ENCODE results near the gene MBD5.

DNA sequence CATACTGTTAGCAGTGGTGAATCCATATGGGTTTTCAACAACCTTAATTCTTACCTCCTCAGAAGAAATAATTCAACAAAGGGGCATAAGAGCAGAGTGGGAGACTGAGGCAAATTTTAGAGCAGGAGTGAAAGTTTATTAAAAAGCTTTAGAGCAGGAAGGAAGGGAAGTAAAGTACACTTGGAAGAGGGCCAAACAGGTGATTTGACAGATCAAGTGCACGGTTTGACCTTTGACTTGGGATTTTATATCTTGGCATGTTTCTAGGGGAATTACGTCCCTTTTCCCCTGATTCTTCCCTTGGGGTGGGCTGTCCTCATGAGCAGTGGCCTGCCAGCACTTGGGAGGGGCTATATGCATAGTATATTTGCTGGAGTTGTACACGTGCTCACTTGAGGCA, 280.5 kb downstream of the MBD5 start:
- TF ChIP-seq RFX5 (IDR thresholded peaks at IDR 0.05; ENCODE audit: low read length) = no peak
- TF ChIP-seq EP300 (IDR thresholded peaks at IDR 0.05; ENCODE audit: borderline replicate concordance in 1 of 2, low read depth in 1 of 2, low read length in 1 of 2) = no peak
- TF ChIP-seq, protein P1, sequence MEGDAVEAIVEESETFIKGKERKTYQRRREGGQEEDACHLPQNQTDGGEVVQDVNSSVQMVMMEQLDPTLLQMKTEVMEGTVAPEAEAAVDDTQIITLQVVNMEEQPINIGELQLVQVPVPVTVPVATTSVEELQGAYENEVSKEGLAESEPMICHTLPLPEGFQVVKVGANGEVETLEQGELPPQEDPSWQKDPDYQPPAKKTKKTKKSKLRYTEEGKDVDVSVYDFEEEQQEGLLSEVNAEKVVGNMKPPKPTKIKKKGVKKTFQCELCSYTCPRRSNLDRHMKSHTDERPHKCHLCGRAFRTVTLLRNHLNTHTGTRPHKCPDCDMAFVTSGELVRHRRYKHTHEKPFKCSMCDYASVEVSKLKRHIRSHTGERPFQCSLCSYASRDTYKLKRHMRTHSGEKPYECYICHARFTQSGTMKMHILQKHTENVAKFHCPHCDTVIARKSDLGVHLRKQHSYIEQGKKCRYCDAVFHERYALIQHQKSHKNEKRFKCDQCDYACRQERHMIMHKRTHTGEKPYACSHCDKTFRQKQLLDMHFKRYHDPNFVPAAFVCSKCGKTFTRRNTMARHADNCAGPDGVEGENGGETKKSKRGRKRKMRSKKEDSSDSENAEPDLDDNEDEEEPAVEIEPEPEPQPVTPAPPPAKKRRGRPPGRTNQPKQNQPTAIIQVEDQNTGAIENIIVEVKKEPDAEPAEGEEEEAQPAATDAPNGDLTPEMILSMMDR (IDR thresholded peaks at IDR 0.05) = no peak
- TF ChIP-seq EZH2phosphoT487 (IDR thresholded peaks at IDR 0.05; ENCODE audit: borderline replicate concordance, low read depth) = no peak
- TF ChIP-seq TEAD4 (IDR thresholded peaks at IDR 0.05; ENCODE audit: borderline replicate concordance, insufficient read depth) = no peak
- TF ChIP-seq, protein P2, sequence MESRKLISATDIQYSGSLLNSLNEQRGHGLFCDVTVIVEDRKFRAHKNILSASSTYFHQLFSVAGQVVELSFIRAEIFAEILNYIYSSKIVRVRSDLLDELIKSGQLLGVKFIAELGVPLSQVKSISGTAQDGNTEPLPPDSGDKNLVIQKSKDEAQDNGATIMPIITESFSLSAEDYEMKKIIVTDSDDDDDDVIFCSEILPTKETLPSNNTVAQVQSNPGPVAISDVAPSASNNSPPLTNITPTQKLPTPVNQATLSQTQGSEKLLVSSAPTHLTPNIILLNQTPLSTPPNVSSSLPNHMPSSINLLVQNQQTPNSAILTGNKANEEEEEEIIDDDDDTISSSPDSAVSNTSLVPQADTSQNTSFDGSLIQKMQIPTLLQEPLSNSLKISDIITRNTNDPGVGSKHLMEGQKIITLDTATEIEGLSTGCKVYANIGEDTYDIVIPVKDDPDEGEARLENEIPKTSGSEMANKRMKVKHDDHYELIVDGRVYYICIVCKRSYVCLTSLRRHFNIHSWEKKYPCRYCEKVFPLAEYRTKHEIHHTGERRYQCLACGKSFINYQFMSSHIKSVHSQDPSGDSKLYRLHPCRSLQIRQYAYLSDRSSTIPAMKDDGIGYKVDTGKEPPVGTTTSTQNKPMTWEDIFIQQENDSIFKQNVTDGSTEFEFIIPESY (IDR thresholded peaks at IDR 0.05; ENCODE audit: borderline replicate concordance, low read depth) = no peak
- TF ChIP-seq, protein P3, sequence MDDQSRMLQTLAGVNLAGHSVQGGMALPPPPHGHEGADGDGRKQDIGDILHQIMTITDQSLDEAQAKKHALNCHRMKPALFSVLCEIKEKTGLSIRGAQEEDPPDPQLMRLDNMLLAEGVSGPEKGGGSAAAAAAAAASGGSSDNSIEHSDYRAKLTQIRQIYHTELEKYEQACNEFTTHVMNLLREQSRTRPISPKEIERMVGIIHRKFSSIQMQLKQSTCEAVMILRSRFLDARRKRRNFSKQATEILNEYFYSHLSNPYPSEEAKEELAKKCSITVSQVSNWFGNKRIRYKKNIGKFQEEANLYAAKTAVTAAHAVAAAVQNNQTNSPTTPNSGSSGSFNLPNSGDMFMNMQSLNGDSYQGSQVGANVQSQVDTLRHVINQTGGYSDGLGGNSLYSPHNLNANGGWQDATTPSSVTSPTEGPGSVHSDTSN (IDR thresholded peaks at IDR 0.05) = no peak
- TF ChIP-seq, protein P4, sequence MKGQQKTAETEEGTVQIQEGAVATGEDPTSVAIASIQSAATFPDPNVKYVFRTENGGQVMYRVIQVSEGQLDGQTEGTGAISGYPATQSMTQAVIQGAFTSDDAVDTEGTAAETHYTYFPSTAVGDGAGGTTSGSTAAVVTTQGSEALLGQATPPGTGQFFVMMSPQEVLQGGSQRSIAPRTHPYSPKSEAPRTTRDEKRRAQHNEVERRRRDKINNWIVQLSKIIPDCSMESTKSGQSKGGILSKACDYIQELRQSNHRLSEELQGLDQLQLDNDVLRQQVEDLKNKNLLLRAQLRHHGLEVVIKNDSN (IDR thresholded peaks at IDR 0.05; ENCODE audit: borderline replicate concordance, low read depth) = no peak
- TF ChIP-seq RAD21 (IDR thresholded peaks at IDR 0.05; ENCODE audit: low read length) = no peak
- TF ChIP-seq TCF12 (IDR thresholded peaks at IDR 0.05) = no peak
- TF ChIP-seq, protein P5, sequence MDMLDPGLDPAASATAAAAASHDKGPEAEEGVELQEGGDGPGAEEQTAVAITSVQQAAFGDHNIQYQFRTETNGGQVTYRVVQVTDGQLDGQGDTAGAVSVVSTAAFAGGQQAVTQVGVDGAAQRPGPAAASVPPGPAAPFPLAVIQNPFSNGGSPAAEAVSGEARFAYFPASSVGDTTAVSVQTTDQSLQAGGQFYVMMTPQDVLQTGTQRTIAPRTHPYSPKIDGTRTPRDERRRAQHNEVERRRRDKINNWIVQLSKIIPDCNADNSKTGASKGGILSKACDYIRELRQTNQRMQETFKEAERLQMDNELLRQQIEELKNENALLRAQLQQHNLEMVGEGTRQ (IDR thresholded peaks at IDR 0.05; ENCODE audit: borderline replicate concordance, low read depth, low read length) = no peak
- TF ChIP-seq GATA2 (CRISPR knock-in tag; IDR thresholded peaks at IDR 0.05) = no peak
- no peak for TF ChIP-seq YY1 (IDR thresholded peaks at IDR 0.05; ENCODE audit: low read depth)
- no peak for TF ChIP-seq RCOR1 (IDR thresholded peaks at IDR 0.05; ENCODE audit: low read length)

All from SK-N-SH (cell line).